ENCODE results near the gene TBC1D16. TPM values are rescaled to one million over a fixed set of nuclear protein-coding genes. Genes with fewer than 3 reads are reported as not detected.
"Not testable (repeated sequence)": the region's sequence is repeated elsewhere in the genome, so short reads cannot be mapped to it uniquely, and the experiment has no call there.

Gene TBC1D16
- total RNA-seq, 1 donor from 2014 or later: 33.4 TPM

- DNase-seq (ENCODE audit: low read depth): no peak
These were observed 133.4 kb downstream of the TBC1D16 start for GRCh38 chr17:79902146-79902791.

GRCh38 chr17:79901131-79901530 is 134.5 kb downstream of the TBC1D16 start:
- no peak for DNase-seq (ENCODE audit: low read depth)

GRCh38 chr17:79899584-79899983 is 136.1 kb downstream of the TBC1D16 start:
- DNase-seq (ENCODE audit: low read depth): no peak

- no peak for DNase-seq (ENCODE audit: low read depth)
These were observed 138.2 kb downstream of the TBC1D16 start for GRCh38 chr17:79897243-79898063.

GRCh38 chr17:79893457-79893856 is 142.2 kb downstream of the TBC1D16 start:
- not testable (repeated sequence) for DNase-seq (ENCODE audit: low read depth)

- peak; percentile 65 for DNase-seq (ENCODE audit: low read depth)
These were observed 143.0 kb downstream of the TBC1D16 start for GRCh38 chr17:79892457-79893241.

GRCh38 chr17:79891113-79891730 is 144.4 kb downstream of the TBC1D16 start:
- DNase-seq (ENCODE audit: low read depth): no peak

- no peak for DNase-seq (ENCODE audit: low read depth)
These were observed 145.0 kb downstream of the TBC1D16 start for GRCh38 chr17:79890706-79891105.

GRCh38 chr17:79888811-79889634 is 146.6 kb downstream of the TBC1D16 start:
- DNase-seq (ENCODE audit: low read depth): peak; percentile 13

GRCh38 chr17:79888009-79888540 is 147.6 kb downstream of the TBC1D16 start:
- DNase-seq (ENCODE audit: low read depth): no peak

- no peak for DNase-seq (ENCODE audit: low read depth)
These were observed 148.2 kb downstream of the TBC1D16 start for GRCh38 chr17:79887451-79887991.

- DNase-seq (ENCODE audit: low read depth): no peak
These were observed 152.5 kb downstream of the TBC1D16 start for GRCh38 chr17:79883202-79883601.

Other genes starting within 250 kb of the TBC1D16 start
- 5.3 TPM in 2 replicates for gene CBX8, start 238.8 kb downstream of the TBC1D16 start, total RNA-seq
- gene CBX4, start 196.4 kb downstream of the TBC1D16 start, total RNA-seq: 14.1 and 16.8 TPM in 2 replicates
- gene CCDC40, start 770 bp upstream of the TBC1D16 start, total RNA-seq: 3.2 and 5.6 TPM in 2 replicates
- 120 and 168 TPM in 2 replicates for gene GAA, start 65.7 kb upstream of the TBC1D16 start, total RNA-seq
- 77.9 and 86.1 TPM in 2 replicates for gene EIF4A3, start 111.3 kb upstream of the TBC1D16 start, total RNA-seq
- 0.21 and 1.9 TPM in 2 replicates for gene CARD14, start 134.2 kb upstream of the TBC1D16 start, total RNA-seq
- gene SGSH, start 184.5 kb upstream of the TBC1D16 start, total RNA-seq: 17.1 and 17.8 TPM in 2 replicates
- 10.6 and 13.0 TPM in 2 replicates for gene SLC26A11, start 184.6 kb upstream of the TBC1D16 start, total RNA-seq
- gene RNF213, start 225.0 kb upstream of the TBC1D16 start, total RNA-seq: 39.0 and 48.3 TPM in 2 replicates